ENCODE data around the gene RPEL1.
"Not testable (repeated sequence)": the region's sequence is repeated elsewhere in the genome, so short reads cannot be mapped to it uniquely, and the experiment has no call there.

The RPEL1 gene

GRCh38 chr10:103245587-103245986 is at the start of gene RPEL1:
Gene RPEL1, plus strand, starts transcription at chr10:103245887. Its CDS starts 110 bp downstream, at chr10:103245997.
- DNase-seq, result not testable (repeated sequence)

- DNase-seq, result no peak
These were observed 49.2 kb upstream of the RPEL1 start for GRCh38 chr10:103196516-103196915.

DNA sequence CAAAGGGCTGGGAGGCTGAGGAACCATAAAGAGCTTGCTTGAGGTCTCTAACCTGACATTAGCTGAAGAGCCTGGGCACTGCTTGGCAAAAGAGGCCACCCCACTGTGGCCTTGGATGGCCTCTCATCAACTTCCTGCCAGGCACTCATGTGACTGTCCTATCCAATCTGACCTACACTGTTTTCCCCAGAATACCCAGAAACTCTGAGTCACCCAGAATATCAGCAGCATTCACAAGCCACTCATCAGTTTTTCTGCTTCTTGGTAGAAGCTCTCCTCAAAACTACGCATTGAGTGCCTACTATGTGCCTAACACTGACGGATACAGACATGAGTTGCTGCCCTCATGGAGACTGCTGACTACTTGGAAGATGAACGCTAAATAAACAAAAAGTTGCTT is 48.5 kb upstream of the RPEL1 start:
- DNase-seq, result peak; percentile 21

DNA sequence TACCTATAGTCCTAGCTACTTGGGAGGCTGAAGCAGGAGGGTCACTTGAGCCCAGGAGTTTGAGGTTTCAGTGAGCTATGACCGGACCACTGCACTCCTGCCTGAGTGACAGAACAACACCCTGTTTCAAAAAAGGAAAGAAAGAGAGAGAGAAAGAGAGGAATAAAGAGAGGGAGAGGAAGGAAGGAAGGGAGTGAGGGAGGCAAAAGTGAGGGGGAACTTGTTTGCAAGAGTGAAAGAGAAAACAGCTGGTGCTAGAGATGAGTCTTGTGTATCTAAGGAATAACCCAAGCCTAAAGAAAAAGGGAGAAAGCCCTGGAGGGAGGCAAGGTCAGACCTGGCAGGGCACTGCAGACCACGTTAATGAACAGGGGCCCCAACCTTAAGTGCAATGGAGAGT is 47.8 kb upstream of the RPEL1 start:
- no peak for DNase-seq

- no peak for DNase-seq
These were observed 47.0 kb upstream of the RPEL1 start for GRCh38 chr10:103198648-103199047.

- no peak for DNase-seq
These were observed 46.2 kb upstream of the RPEL1 start for GRCh38 chr10:103199488-103199887.

DNA sequence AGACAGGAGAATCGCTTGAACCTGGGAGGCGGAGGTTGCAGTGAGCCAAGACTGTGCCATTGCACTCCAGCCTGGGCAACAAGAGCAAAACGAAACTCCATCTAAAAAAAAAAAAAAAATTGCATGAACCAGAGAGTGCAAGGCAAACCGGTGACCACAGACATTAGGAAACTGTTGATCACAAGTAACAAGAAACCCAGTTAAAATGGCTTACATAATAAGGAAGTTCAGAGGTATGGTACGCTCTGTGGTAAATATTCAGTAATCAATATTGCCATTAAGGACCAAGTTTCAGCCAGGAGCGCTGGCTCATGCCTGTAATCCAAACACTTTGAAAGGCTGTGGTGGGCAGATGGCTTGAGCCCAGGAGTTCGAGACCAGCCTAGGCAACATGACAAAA is 43.4 kb upstream of the RPEL1 start:
- DNase-seq, result no peak

DNA sequence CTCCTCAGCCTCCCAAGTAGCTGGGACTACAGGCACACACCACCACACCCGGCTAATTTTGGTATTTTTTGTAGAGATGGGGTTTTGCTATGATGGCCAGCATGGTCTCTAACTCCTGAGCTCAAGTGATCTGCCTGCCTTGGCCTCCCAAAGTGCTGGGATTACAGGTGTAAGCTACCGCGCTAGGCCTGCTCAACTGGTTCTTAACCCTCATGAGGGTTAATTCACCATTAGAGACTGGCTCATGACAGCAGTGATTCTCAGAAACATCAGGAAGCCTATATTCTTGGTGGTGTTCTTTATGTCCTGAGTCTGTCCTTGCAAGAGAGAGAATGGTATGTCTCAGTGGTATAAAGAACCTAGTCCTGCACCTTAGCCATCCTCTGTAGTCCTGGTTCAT is 42.2 kb upstream of the RPEL1 start:
- DNase-seq, result no peak

DNA sequence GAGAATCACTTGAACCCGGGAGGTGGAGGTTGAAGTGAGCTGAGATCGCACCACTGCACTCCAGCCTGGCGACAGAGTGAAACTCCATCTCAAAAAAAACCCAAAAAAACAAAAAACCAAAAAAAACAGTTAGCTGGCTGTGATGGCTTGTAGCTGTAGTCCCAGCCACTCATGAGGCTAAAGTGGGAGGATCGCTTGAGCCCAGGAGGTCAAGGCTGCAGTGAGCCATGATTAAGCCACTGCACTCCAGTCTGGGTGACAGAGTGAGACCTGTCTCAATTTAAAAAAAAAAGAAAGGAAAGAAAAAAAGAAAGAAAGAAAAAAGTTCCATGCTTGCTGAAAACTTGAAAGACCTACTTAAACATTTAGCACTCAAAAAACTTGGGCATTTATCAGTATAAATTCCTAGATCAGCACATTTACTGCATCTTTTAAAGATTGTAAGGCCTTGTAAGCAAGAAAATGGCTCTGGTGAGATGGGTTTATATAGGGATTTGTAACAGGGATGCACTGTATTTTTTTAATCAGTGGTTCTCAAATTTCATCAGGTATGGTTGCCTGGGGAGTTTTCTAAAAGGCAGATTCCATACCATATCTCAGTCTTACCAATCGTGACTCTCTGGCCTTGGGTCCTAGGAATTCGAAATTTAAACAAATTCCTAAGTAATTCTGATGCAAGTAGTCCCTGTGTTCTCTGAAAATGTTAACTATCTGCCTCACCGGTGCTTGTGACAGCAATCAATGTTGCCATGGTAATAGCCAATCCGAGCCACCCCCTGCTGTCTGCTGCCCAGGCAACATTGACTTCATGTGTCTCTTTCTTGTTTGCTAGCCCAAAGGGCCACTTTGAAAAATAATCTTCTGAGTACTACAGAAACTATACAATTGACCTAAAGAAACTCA is 41.1 kb upstream of the RPEL1 start:
- DNase-seq, result no peak

DNA sequence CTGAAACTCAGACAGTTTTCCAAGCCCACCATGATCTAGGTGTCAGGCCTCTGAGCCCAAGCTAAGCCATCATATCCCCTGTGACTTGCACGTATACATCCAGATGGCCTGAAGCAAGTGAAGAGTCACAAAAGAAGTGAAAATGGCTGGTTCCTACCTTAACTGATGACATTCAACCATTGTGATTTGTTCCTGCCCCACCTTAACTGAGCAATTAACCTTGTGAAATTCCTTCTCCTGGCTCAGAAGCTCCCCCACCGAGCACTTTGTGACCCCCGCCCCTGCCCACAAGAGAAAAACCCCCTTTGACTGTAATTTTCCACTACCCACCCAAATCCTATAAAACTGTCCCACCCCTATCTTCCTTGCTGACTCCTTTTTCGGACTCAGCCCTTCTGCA is 40.3 kb upstream of the RPEL1 start:
- DNase-seq, result not testable (repeated sequence)

DNA sequence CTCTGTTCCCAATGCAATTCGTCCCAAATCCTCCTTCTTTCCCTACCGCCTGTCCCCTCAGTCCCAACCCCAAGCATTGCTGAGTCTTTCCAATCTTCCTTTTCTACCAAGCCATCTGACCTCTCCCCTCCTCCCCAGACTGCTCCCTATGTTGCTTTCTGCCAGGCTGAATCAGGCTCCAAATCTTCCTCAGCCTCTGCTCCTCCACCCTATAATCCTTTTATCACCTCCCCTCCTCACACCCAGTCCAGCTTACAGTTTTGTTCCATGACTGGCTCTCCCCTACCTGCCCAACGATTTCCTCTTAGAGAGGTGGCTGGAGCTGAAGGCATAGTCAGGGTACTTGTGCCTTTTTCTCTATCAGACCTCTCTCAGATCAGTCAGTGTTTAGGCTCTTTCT is 39.0 kb upstream of the RPEL1 start:
- not testable (repeated sequence) for DNase-seq

DNA sequence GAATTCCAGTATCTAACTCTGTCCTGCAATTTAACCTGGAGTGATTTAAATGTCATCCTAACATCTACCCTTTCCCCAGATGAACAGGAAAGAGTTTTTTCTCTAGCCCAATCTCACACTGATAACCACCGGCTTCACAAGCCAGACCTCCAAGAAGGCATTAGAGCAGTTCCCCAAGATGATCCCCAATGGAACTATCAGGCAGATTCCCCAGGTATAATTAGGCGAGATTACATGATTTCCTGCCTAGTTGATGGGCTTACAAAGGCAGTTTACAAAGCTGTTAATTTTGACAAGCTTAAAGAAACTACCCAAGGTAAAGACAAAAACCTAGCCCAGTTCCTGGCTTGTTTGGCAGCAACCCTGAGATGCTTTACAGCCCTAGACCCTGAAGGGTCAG is 38.5 kb upstream of the RPEL1 start:
- no peak for DNase-seq

GRCh38 chr10:103207643-103208042 is 38.0 kb upstream of the RPEL1 start:
- not testable (repeated sequence) for DNase-seq

DNA sequence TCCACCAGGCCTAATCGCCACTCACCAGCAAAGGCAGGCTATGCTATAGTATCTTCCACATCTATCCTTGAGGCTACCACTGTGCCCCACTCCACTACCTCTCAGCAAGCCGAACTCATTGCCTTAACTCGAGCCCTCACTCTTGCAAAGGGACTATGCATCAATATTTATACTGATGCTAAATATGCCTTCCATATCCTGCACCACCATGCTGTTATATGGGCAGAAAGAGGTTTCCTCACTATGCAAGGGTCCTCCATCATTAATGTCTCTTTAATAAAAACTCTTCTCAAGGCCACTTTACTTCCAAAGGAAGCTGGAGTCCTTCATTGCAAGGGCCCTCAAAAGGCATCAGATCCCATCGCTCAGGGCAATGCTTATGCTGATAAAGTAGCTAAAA is 35.4 kb upstream of the RPEL1 start:
- DNase-seq, result not testable (repeated sequence)

DNA sequence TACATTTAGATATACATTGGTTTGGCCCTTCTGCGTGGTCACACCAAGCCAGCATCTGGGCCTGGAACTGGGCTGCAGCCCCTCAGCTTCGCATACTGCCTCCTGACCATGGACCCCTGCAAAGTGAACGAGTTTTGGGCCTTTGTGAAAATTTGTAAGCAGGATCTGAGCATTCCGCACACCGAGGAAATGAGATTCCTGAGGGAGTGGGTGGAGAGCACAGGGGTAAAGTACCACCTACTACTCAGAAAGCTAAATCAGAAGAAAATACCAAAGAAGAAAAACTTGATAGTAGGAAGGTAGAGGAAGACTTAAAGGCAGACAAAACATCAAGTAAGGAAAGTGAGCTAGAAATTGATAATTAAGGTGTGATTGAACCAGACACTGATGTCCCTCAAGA is 30.1 kb upstream of the RPEL1 start:
- no peak for DNase-seq

DNA sequence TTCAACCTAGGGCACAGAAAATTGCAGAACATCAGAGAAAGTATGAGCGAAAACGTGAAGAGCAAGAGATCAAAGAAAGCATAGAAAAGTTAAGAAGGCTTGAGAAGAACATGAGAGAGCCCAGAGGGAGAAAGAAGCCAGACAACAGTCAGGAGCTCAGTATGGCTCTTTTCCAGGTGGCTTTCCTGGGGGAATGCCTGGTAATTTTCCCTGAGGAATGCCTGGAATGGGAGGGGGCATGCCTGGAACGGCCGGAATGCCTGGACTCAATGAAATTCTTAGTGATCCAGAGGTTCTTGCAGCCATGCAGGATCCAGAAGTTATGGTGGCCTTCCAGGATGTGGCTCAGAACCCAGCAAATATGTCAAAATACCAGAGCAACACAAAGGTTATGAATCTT is 29.3 kb upstream of the RPEL1 start:
- not testable (repeated sequence) for DNase-seq

GRCh38 chr10:103224133-103224532 is 21.6 kb upstream of the RPEL1 start:
- DNase-seq, result no peak

- not testable (repeated sequence) for DNase-seq
These were observed 21.0 kb upstream of the RPEL1 start for GRCh38 chr10:103224721-103225120.

DNA sequence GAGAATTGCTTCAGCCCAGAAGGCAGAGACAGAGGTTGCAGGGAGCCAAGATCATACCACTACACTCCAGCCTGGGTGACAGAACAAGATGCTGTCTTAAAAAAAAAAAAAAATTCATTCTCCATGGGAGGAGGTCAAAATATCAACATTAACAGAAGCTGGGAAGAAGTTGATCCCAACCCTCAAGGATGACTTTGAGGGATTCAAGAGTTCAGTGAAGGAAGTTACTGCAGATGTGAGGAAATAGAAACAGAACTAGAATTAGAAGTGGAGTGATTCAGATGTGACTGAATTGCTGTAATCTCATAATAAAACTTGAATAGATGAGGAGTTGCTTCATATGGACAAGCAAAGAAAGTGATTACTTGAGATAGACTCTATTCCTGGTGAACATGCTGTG is 19.7 kb upstream of the RPEL1 start:
- DNase-seq, result no peak

DNA sequence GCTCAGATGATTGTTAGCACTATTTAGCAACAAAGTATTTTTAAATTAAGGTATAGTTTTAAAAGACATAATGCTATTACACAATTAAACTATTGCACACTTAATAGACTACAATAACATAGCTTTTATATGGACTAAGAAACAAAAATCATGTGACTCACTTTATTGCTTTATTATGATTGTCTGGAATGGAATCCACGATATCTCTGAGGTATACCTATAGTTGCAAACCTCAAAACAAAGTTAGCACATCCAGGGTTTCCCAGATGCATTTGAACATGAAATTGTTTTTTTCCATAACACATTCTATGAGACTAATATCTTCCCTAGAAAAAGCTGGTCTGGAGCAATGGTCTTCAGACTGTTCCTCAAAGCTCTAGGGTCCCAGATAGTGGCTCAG is 18.3 kb upstream of the RPEL1 start:
- no peak for DNase-seq

GRCh38 chr10:103231047-103231551 is 14.6 kb upstream of the RPEL1 start:
- DNase-seq, result no peak

DNA sequence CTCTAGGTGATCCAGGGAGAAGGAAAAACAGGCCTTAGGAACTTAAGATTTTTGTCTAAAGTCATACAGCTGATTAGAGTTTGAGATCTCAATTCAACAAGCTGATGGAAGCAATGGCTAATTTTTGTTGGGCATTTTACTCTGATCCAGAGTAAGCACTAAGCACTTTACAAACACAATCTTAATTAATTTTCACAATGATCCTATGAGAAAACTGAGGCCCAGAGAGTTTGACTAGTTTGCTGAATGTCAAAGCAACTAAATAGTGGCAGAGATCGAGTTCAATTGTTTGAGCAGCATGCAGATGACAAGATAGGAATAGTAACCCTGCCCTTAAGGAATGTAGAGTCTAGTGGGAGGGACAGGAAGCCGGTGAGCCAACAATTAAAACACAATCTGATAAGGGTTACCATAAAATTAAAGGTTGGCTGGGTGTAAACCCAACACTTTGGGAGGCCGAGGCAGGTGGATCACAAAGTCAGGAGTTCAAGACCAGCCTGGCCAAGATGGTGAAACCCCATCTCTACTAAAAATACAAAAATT is 13.5 kb upstream of the RPEL1 start:
- no peak for DNase-seq

- no peak for DNase-seq
These were observed 12.8 kb upstream of the RPEL1 start for GRCh38 chr10:103232772-103233488.

GRCh38 chr10:103235775-103236174 is 9.9 kb upstream of the RPEL1 start:
- DNase-seq, result no peak
